Skeletal muscle tissue (tissue), 4 donors: ENCODE measurements around the gene PLA2G1B. TPM values are rescaled to one million over a fixed set of nuclear protein-coding genes. Genes with fewer than 3 reads are reported as not detected.
A peak's percentile ranks its signal among the peaks of the same experiment; 100 is the strongest.

Experiments
- H3K27ac ChIP-seq: one replicate; pipeline ENCODE4 v1.7.0; 2013; ENCODE audit warnings: mild to moderate bottlenecking, low read depth, low read length, inconsistent platforms
- H3K27me3 ChIP-seq, 3 donors: one replicate each; pipeline ENCODE4 v1.7.0; 2013; ENCODE audit warnings: low read length in 3 of 3; ENCODE audit not compliant: control insufficient read depth in 3 of 3, insufficient read depth in 3 of 3
- H3K36me3 ChIP-seq, 3 donors: one replicate each; pipeline ENCODE4 v1.7.0; 2013; ENCODE audit warnings: low read length in 3 of 3; ENCODE audit not compliant: control insufficient read depth in 3 of 3, insufficient read depth in 3 of 3
- H3K4me1 ChIP-seq, 3 donors: one replicate each; pipeline ENCODE4 v1.7.0; 2013; ENCODE audit warnings: low read length in 3 of 3, mild to moderate bottlenecking in 3 of 3; ENCODE audit not compliant: control insufficient read depth in 3 of 3, insufficient read depth in 3 of 3
- H3K4me3 ChIP-seq, 3 donors: one replicate each; pipeline ENCODE4 v1.7.0; 2013; ENCODE audit warnings: low read length in 3 of 3
- H3K9ac ChIP-seq, 3 donors: one replicate each; pipeline ENCODE4 v1.7.0; 2013; ENCODE audit warnings: low read length in 3 of 3, mild to moderate bottlenecking in 3 of 3, moderate library complexity in 2 of 3, low read depth in 1 of 3
- H3K9me3 ChIP-seq, 3 donors: one replicate each; pipeline ENCODE4 v1.7.0; 2013; ENCODE audit warnings: low read length in 3 of 3; ENCODE audit not compliant: control insufficient read depth in 3 of 3
- total RNA-seq: library from RNA; depleted of rRNA; stranded (reverse); fragments of >200 nt; gene quantifications from one replicate; pipeline ENCODE4 v1.2.3, GENCODE V29; 2014
- donor health status: Osteomylitis.

Gene PLA2G1B
- total RNA-seq, 1 donor from 2014 or later: not detected

- H3K36me3 ChIP-seq: no peaks in the 10 kb centered on the region
- H3K4me3 ChIP-seq: peak overlapping the region in 1 of 3 donors; percentile 22
- no peak overlapping the region for H3K27ac ChIP-seq
- H3K4me1 ChIP-seq: peaks cover 3 to 6% (median 4%) of the 10 kb centered on the region in 3 donors
- peak overlapping the region in 1 of 3 donors; percentile 8 for H3K9ac ChIP-seq
- no peaks in the 10 kb centered on the region for H3K9me3 ChIP-seq
- peaks cover 45 to 69% (median 50%) of the 10 kb centered on the region in 3 donors for H3K27me3 ChIP-seq
Observed at GRCh38 chr12:120367924-120368788, 40.6 kb upstream of the PLA2G1B start.

DNA sequence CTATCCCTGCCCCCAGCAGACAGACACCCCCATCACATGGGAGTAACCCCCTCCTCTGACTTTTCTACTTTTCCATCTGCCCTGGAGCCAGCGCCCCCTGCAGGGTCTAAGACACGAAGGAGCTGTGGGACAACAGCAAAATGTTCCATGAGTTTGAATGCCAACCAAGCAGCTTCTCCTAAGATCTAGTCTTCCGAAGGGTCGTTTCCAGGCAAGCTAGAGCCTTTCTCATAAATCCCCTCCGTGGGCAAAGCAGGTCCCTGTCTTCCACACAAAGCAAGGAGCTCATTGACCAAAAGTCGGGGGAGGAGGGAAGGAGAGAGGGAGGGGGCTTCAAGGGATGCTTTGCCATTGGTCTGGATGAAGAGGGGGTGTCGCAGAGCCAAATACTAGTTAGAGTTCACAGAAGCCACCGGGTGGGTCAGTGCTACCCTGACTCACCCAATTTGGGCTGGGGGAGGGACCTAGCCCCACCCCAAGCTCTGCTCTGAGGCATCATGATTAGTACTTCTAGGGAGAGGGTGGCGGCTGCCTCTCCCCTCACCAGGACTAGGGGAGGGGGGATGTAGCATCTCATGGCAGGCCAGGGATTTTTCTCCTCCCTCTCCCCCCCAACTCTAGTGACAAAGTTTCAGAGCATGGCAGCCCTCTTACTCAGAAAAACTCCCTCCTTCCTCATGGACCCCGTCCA, 39.8 kb upstream of the PLA2G1B start:
- Histone ChIP-seq H3K4me3 (no peak overlapping the region), H3K9ac (no peak overlapping the region), H3K9me3 (no peaks in the 10 kb centered on the region)

DNA sequence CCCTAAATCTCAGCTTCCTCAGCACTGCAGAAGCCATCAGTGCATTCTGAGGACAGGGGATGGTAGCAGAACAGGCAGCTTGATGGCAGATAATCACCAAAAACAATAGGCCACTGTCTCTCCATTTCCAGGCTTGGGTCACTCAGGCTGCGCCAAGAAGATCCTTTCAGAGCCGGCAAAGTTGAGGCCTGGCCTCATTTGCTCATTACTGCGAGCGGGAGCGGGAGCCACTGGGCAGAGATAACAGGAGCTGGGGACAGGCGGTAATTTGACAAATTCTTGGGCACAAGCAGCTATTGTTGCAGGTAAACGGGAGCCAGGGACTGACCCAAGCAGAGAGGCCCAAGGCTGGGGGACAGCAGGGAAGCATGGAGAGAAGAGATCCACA, 39.3 kb upstream of the PLA2G1B start:
- no peaks in the 10 kb centered on the region for H3K9me3 ChIP-seq
- no peaks in the 10 kb centered on the region for H3K36me3 ChIP-seq
- H3K9ac ChIP-seq: no peak overlapping the region
- no peak overlapping the region for H3K27ac ChIP-seq
- H3K4me3 ChIP-seq: no peak overlapping the region
- peaks cover 3 to 6% (median 4%) of the 10 kb centered on the region in 3 donors for H3K4me1 ChIP-seq
- peaks cover 38 to 70% (median 59%) of the 10 kb centered on the region in 3 donors for H3K27me3 ChIP-seq

More for the DNA sequence above, 39.8 kb upstream of the PLA2G1B start:
- no peak overlapping the region for H3K27ac ChIP-seq
- peaks cover 3 to 6% (median 4%) of the 10 kb centered on the region in 3 donors for H3K4me1 ChIP-seq
- H3K27me3 ChIP-seq: peaks cover 38 to 68% (median 55%) of the 10 kb centered on the region in 3 donors
- H3K36me3 ChIP-seq: no peaks in the 10 kb centered on the region

DNA sequence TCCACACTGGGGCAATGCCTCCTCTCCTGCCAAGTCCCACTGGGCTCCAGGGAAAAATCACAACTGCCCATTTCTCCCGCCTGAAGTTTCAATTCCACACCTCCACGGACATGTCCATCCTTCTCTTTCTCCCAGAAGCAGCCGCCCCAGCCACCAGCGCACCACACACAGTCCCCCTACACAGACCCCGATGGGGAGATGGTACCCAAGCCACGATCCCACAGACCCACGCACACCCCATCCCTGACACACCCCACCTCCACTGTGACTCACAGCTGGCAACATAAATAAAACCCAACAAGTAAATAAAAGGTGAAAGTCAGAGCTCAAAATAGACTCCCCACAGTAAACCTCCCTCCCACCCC, 38.7 kb upstream of the PLA2G1B start:
- H3K4me1 ChIP-seq: peaks cover 3 to 6% (median 4%) of the 10 kb centered on the region in 3 donors
- no peaks in the 10 kb centered on the region for H3K36me3 ChIP-seq
- H3K9me3 ChIP-seq: no peaks in the 10 kb centered on the region
- peaks cover 33 to 66% (median 54%) of the 10 kb centered on the region in 3 donors for H3K27me3 ChIP-seq
- H3K9ac ChIP-seq: no peak overlapping the region
- no peak overlapping the region for H3K4me3 ChIP-seq
- no peak overlapping the region for H3K27ac ChIP-seq

DNA sequence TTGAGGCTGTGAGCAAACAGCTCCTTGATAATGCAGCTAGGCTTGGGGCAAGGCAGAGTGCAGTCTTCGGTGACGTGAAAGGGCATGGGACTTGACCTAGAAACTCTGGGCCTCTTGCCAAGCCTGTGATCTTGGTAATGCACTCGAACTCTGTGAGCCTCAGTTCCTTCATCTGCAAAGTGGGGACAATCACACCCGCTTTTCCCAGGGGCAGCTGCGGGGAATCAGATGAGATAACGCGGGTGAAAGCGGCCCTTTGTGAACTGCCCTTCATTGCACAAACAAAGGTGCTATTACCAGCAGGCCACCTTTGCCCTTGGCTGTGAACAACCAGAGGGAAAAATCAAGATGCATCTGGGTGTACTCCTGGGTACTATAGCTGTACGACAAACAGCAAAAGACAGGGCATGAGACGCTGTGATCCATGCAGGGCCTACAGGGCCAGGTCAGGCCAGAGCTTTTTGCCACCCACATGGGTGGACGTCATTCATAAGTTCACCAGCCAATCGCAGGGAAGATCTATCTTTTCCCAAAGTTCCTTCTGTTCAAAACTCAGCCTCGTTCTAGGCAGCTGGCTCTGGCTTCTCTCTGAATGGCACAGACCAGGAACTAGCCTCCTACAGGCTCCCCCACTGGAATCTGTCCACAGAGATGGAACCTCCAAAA, 38.2 kb upstream of the PLA2G1B start:
- H3K27ac ChIP-seq: no peak overlapping the region
- H3K36me3 ChIP-seq: no peaks in the 10 kb centered on the region
- H3K9ac ChIP-seq: no peak overlapping the region
- H3K9me3 ChIP-seq: no peaks in the 10 kb centered on the region
- H3K27me3 ChIP-seq: peaks cover 28 to 66% (median 54%) of the 10 kb centered on the region in 3 donors
- H3K4me1 ChIP-seq: peaks cover 3 to 6% (median 4%) of the 10 kb centered on the region in 3 donors
- H3K4me3 ChIP-seq: no peak overlapping the region

DNA sequence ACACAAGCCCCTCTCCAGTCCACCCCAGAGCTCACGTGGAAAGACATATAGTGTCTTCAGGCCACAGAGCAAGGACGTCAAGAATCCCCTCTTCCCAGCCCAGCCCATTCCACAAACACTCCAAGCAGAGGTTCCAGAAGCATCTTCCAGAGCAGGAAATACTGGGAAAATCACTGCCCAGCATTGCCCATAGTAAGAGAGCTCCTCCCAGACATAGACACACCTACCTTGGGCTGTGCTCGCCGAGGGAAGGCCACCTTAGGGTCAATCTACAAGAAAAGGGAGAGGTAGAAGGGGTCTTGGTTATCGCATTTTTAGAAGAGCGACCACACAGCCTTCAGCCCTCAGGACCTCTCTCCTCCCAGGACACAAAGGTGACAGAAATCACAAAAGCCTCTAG, 36.9 kb upstream of the PLA2G1B start:
- Histone ChIP-seq H3K36me3 (no peaks in the 10 kb centered on the region), H3K4me1 (peaks cover under 1 to 2% (median 1%) of the 10 kb centered on the region in 3 donors), H3K27me3 (peaks cover 15 to 56% (median 44%) of the 10 kb centered on the region in 3 donors), H3K9ac (no peak overlapping the region), H3K4me3 (no peak overlapping the region), H3K27ac (no peak overlapping the region), H3K9me3 (no peaks in the 10 kb centered on the region)

DNA sequence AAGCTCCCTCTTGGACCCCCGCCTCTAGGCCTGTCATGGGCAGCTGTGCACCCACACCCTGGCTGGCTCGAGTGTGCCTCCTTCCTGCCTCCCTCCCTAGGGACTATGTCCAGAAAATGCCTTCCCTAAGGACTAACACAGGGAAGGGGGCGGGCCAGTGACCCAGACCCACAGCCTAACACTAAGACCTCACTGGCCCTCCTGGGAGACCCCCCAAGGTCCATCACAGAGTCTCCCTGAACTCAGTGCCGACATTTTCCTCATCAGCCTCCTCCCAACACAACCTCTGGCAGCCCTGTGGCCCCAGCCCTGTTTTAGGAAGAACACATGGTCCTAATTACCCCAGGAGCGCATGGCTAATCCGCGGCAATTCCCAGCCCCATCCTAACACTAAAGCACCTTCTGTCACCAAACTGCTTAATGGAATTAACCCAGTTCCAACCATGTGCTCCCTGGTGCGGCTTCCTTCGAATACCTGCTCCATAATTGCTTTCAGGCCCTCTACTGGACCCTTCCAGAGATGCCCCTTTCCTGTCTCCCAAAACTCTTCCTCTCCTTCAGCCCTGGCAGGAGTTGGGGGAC, 35.8 kb upstream of the PLA2G1B start:
- no peak overlapping the region for H3K4me3 ChIP-seq
- H3K4me1 ChIP-seq: no peaks in the 10 kb centered on the region
- no peaks in the 10 kb centered on the region for H3K36me3 ChIP-seq
- H3K9me3 ChIP-seq: no peaks in the 10 kb centered on the region
- no peak overlapping the region for H3K9ac ChIP-seq
- no peak overlapping the region for H3K27ac ChIP-seq
- peaks cover 12 to 57% (median 43%) of the 10 kb centered on the region in 3 donors for H3K27me3 ChIP-seq

DNA sequence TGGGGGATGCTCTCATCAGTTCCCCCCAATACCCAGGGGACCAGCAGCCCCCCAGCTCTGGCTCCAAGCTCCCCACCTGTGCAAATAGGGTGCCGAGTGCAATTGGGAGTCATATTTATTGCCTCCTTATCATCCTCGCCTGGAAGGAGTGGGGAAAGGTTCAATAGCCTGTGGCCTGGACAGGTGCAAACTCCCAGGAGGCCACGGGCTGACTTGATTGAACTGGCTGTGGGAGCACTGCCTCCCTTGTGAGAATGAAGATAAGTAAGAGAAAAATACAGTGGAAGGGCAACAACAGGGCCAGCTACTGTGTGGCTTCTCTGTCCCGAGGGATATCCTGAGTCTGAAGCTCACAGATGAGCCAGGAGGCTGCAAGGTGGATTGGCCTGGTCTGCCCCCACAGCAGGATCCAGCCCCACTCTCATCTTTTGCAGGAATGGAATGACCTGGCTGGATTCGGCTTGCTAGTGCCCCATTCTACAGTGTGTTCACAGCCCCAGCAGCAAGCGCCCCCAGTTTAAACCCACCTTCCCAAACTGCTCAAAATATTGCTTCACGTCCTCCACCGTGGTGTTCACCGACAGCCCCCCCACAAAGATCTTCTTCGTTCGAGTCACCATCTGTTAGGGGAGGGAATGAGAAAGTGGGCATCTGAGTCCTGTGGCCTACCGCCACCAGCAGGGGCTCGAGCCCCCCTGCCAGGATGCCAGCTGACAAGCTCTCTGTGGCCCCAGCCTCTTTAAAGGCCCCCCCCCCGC, 35.1 kb upstream of the PLA2G1B start:
- Histone ChIP-seq H3K9ac (peak overlapping the region in 2 of 3 donors; percentile 10 to 53), H3K4me1 (no peaks in the 10 kb centered on the region), H3K4me3 (no peak overlapping the region), H3K27me3 (peaks cover 9 to 55% (median 40%) of the 10 kb centered on the region in 3 donors), H3K27ac (no peak overlapping the region), H3K9me3 (no peaks in the 10 kb centered on the region), H3K36me3 (no peaks in the 10 kb centered on the region)
